GM12878 (cell line): ENCODE results near the gene SEPHS1.

Experiments used
- CEBPB ChIP-seq, 2 experiments: fragments of 150-350 bp in 1 of 2; IDR thresholded peaks; 2 replicates each; pipeline ENCODE4 v1.6.1; 2012 to 2014; ENCODE audit warnings: low read depth in 2 of 2, low read length in 2 of 2, borderline replicate concordance in 1 of 2, inconsistent platforms in 1 of 2
- CHD1 ChIP-seq: IDR thresholded peaks from 2 replicates; pipeline ENCODE4 v1.6.1; 2012; ENCODE audit warnings: low read depth, low read length, improper control_type of control experiment
- GABPA ChIP-seq: IDR thresholded peaks from 2 replicates; pipeline ENCODE4 v1.6.1; 2014; ENCODE audit warnings: antibody characterized with exemption, low read depth, mild to moderate bottlenecking, inconsistent platforms
- HCFC1 ChIP-seq: fragments of 150-350 bp; IDR thresholded peaks from 2 replicates; pipeline ENCODE4 v1.6.1; 2014; ENCODE audit warnings: low read length
- JUND ChIP-seq: IDR thresholded peaks from 2 replicates; pipeline ENCODE4 v1.6.1; 2012; ENCODE audit warnings: low read depth, mild to moderate bottlenecking, low read length, improper control_type of control experiment, moderate library complexity
- NFYB ChIP-seq: IDR thresholded peaks from 2 replicates; pipeline ENCODE4 v1.6.1; 2011; ENCODE audit warnings: low read depth, mild to moderate bottlenecking, low read length, improper control_type of control experiment, moderate library complexity; ENCODE audit not compliant: insufficient read depth
- POLR2A ChIP-seq: IDR thresholded peaks from 2 replicates; pipeline ENCODE4 v1.6.1; 2011; ENCODE audit warnings: low read depth, mild to moderate bottlenecking, low read length
- POLR2AphosphoS5 ChIP-seq: IDR thresholded peaks from 2 replicates; pipeline ENCODE4 v1.6.1; 2011; ENCODE audit warnings: mild to moderate bottlenecking, low read length, inconsistent platforms
- TAF1 ChIP-seq: IDR thresholded peaks from 2 replicates; pipeline ENCODE4 v1.6.1; 2011; ENCODE audit warnings: mild to moderate bottlenecking, low read depth, low read length, borderline replicate concordance
- YY1 ChIP-seq: IDR thresholded peaks from 2 replicates; pipeline ENCODE4 v1.6.1; 2011; ENCODE audit warnings: low read depth, mild to moderate bottlenecking, low read length
- TF ChIP-seq, protein P1 (sequence below), 3 experiments: IDR thresholded peaks in 2 of 3; conservative IDR thresholded peaks in 1 of 3; 2 replicates each; pipeline ENCODE4 v1.5.1; 2011; ENCODE audit warnings: low read depth in 3 of 3, low read length in 3 of 3, mild to moderate bottlenecking in 3 of 3, control low read depth in 2 of 3, moderate library complexity in 2 of 3, inconsistent platforms in 1 of 3, mixed read lengths in 1 of 3; ENCODE audit not compliant: control insufficient read depth in 2 of 3, insufficient read depth in 1 of 3; ENCODE audit errors: extremely low read depth in 1 of 3
- TF ChIP-seq, protein P2 (sequence below): fragments of 450-650 bp; IDR thresholded peaks from 2 replicates; pipeline ENCODE4 v1.6.1; 2017; ENCODE audit warnings: mild to moderate bottlenecking, moderate library complexity

DNA sequence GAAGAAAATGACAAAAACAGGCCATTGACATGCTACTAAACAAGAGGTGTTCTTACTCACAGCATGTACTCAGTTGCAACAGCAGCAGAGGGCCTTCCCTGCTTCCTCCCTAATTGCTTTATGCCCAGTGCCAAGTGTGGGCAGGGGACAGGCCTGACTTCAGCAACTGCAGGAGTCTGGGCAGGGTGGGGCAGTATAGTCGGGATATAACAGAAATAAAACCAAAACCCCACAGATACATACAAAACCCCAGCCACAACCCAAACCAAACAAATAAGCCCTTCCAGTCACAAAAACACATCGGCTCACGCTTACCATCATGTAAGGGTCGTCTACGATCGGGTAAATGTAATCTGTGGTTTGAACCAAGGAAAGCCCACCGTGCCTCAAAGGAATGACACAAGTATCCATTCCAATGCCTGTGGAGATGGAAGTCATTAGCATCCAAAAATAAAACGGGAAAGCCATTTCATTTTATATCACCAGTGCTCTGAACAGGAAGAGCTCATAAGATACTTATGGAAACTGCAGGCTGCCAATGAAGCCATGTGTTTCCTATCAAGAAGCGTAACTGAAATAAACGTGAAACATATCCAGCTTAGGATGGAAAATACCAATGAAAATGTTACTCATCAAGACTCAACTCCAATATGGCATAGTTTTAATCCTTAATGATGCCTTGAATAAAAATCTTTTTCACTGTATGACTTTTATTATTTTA lies 9.5 kb downstream of the SEPHS1 start:
- TF ChIP-seq POLR2A (no peak), TAF1 (no peak), HCFC1 (no peak), CHD1 (no peak), POLR2AphosphoS5 (no peak), JUND (no peak), CEBPB (IDR thresholded peaks at IDR 0.05; ENCODE audit: borderline replicate concordance in 1 of 2, low read depth in 2 of 2, low read length in 2 of 2) (no peak), GABPA (no peak), NFYB (no peak), YY1 (no peak)
- TF ChIP-seq, protein P1, sequence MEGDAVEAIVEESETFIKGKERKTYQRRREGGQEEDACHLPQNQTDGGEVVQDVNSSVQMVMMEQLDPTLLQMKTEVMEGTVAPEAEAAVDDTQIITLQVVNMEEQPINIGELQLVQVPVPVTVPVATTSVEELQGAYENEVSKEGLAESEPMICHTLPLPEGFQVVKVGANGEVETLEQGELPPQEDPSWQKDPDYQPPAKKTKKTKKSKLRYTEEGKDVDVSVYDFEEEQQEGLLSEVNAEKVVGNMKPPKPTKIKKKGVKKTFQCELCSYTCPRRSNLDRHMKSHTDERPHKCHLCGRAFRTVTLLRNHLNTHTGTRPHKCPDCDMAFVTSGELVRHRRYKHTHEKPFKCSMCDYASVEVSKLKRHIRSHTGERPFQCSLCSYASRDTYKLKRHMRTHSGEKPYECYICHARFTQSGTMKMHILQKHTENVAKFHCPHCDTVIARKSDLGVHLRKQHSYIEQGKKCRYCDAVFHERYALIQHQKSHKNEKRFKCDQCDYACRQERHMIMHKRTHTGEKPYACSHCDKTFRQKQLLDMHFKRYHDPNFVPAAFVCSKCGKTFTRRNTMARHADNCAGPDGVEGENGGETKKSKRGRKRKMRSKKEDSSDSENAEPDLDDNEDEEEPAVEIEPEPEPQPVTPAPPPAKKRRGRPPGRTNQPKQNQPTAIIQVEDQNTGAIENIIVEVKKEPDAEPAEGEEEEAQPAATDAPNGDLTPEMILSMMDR (IDR thresholded peaks at IDR 0.05 in 2 of 3, conservative IDR thresholded peaks at IDR 0.05 in 1 of 3; ENCODE audit: control insufficient read depth in 2 of 3, extremely low read depth in 1 of 3, insufficient read depth in 1 of 3, low read depth in 3 of 3, low read length in 3 of 3), result no peak
- TF ChIP-seq, protein P2, sequence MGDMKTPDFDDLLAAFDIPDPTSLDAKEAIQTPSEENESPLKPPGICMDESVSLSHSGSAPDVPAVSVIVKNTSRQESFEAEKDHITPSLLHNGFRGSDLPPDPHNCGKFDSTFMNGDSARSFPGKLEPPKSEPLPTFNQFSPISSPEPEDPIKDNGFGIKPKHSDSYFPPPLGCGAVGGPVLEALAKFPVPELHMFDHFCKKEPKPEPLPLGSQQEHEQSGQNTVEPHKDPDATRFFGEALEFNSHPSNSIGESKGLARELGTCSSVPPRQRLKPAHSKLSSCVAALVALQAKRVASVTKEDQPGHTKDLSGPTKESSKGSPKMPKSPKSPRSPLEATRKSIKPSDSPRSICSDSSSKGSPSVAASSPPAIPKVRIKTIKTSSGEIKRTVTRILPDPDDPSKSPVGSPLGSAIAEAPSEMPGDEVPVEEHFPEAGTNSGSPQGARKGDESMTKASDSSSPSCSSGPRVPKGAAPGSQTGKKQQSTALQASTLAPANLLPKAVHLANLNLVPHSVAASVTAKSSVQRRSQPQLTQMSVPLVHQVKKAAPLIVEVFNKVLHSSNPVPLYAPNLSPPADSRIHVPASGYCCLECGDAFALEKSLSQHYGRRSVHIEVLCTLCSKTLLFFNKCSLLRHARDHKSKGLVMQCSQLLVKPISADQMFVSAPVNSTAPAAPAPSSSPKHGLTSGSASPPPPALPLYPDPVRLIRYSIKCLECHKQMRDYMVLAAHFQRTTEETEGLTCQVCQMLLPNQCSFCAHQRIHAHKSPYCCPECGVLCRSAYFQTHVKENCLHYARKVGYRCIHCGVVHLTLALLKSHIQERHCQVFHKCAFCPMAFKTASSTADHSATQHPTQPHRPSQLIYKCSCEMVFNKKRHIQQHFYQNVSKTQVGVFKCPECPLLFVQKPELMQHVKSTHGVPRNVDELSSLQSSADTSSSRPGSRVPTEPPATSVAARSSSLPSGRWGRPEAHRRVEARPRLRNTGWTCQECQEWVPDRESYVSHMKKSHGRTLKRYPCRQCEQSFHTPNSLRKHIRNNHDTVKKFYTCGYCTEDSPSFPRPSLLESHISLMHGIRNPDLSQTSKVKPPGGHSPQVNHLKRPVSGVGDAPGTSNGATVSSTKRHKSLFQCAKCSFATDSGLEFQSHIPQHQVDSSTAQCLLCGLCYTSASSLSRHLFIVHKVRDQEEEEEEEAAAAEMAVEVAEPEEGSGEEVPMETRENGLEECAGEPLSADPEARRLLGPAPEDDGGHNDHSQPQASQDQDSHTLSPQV, result no peak
